Trophoblast cell (in vitro differentiated cells and primary cell): ENCODE measurements around the gene AGR2. TPM values are rescaled to one million over a fixed set of nuclear protein-coding genes. Genes with fewer than 3 reads are reported as not detected.
"Not testable (repeated sequence)": the region's sequence is repeated elsewhere in the genome, so short reads cannot be mapped to it uniquely, and the experiment has no call there.

ENCODE experiments used
- DNase-seq, 2 donors: peaks; one replicate each; pipeline ENCODE4 v3.0.0-alpha.2; 2016
- H2AFZ ChIP-seq: 2 replicates; pipeline ENCODE4 v1.6.1; 2013; ENCODE audit warnings: low read length, moderate library complexity, mild to moderate bottlenecking; ENCODE audit not compliant: insufficient read depth, poor library complexity
- H2AK5ac ChIP-seq: 2 replicates; pipeline ENCODE4 v1.6.1; 2013; ENCODE audit warnings: mild to moderate bottlenecking, low read length
- H2BK120ac ChIP-seq: 2 replicates; pipeline ENCODE4 v1.6.1; 2013; ENCODE audit warnings: low read length, mild to moderate bottlenecking, moderate library complexity; ENCODE audit not compliant: insufficient read depth, poor library complexity
- H2BK12ac ChIP-seq: 2 replicates; pipeline ENCODE4 v1.6.1; 2013; ENCODE audit warnings: mild to moderate bottlenecking, low read length, moderate library complexity
- H2BK5ac ChIP-seq: 2 replicates; pipeline ENCODE4 v1.6.1; 2013; ENCODE audit warnings: low read length, low read depth, moderate library complexity, mild to moderate bottlenecking; ENCODE audit not compliant: poor library complexity
- H3K14ac ChIP-seq: 2 replicates; pipeline ENCODE4 v1.6.1; 2013; ENCODE audit warnings: mild to moderate bottlenecking, low read length
- H3K18ac ChIP-seq: 2 replicates; pipeline ENCODE4 v1.6.1; 2013; ENCODE audit warnings: mild to moderate bottlenecking, low read length
- H3K23ac ChIP-seq: 2 replicates; pipeline ENCODE4 v1.6.1; 2013; ENCODE audit warnings: low read length
- H3K27ac ChIP-seq: 2 replicates; pipeline ENCODE4 v1.5.1; 2013; ENCODE audit warnings: low read depth, mild to moderate bottlenecking, inconsistent platforms, low read length, moderate library complexity
- H3K27me3 ChIP-seq: 2 replicates; pipeline ENCODE4 v1.6.1; 2013; ENCODE audit warnings: inconsistent platforms, mild to moderate bottlenecking, low read length, moderate library complexity; ENCODE audit not compliant: insufficient read depth
- H3K36me3 ChIP-seq, 2 experiments: 1 replicate in 1 of 2; 2 replicates in 1 of 2; pipeline ENCODE4 v1.6.1; 2013; ENCODE audit warnings: low read length in 2 of 2, mild to moderate bottlenecking in 2 of 2, moderate library complexity in 1 of 2; ENCODE audit not compliant: insufficient read depth in 2 of 2, control insufficient read depth in 1 of 2
- H3K4ac ChIP-seq: 2 replicates; pipeline ENCODE4 v1.6.1; 2013; ENCODE audit warnings: low read depth, mild to moderate bottlenecking, low read length, moderate library complexity
- H3K4me1 ChIP-seq, 2 experiments: 1 replicate in 1 of 2; 2 replicates in 1 of 2; pipeline ENCODE4 v1.6.1; 2013; ENCODE audit warnings: low read length in 2 of 2, mild to moderate bottlenecking in 2 of 2, moderate library complexity in 1 of 2; ENCODE audit not compliant: insufficient read depth in 2 of 2, control insufficient read depth in 1 of 2
- H3K4me2 ChIP-seq: 2 replicates; pipeline ENCODE4 v1.6.1; 2013; ENCODE audit warnings: inconsistent platforms, mild to moderate bottlenecking, low read length, moderate library complexity
- H3K4me3 ChIP-seq: 2 replicates; pipeline ENCODE4 v1.5.1; 2013; ENCODE audit warnings: mild to moderate bottlenecking, low read depth, low read length, inconsistent platforms
- H3K79me1 ChIP-seq: one replicate; pipeline ENCODE4 v1.6.1; 2013; ENCODE audit warnings: low read length
- H3K79me2 ChIP-seq: 2 replicates; pipeline ENCODE4 v1.6.1; 2013; ENCODE audit warnings: low read length, mild to moderate bottlenecking; ENCODE audit not compliant: control insufficient read depth, insufficient read depth, poor library complexity
- H3K9ac ChIP-seq: 2 replicates; pipeline ENCODE4 v1.6.1; 2013; ENCODE audit warnings: mild to moderate bottlenecking, low read length
- H3K9me3 ChIP-seq: 2 replicates; pipeline ENCODE4 v1.6.1; 2013; ENCODE audit warnings: low read depth, mild to moderate bottlenecking, control low read depth, inconsistent platforms, low read length; ENCODE audit not compliant: insufficient read depth
- H4K12ac ChIP-seq: 2 replicates; pipeline ENCODE4 v1.6.1; 2013; ENCODE audit warnings: low read depth, mild to moderate bottlenecking, low read length, moderate library complexity
- H4K8ac ChIP-seq: 2 replicates; pipeline ENCODE4 v1.6.1; 2013; ENCODE audit warnings: low read depth, mild to moderate bottlenecking, low read length, moderate library complexity
- H4K91ac ChIP-seq: one replicate; pipeline ENCODE4 v1.6.1; 2013; ENCODE audit warnings: low read depth, mild to moderate bottlenecking, low read length, moderate library complexity
- WGBS: extraction: QIAGEN DNeasy Blood & Tissue Kit; methylation state at CpG from one replicate; pipeline ENCODE4 v1.1.7; 2013; ENCODE audit warnings: missing lambda C conversion rate; ENCODE audit not compliant: insufficient read length, insufficient coverage; ENCODE audit errors: extremely low coverage; 5-methylcytosine and 5-hydroxymethylcytosine counted together
- polyA plus RNA-seq: library from polyadenylated mRNA; stranded (reverse); fragments of 200-250 nt; gene quantifications from 2 replicates; pipeline ENCODE4 v1.2.3, GENCODE V29; 2013

Gene AGR2
- 0.31 and 0.68 TPM in 2 replicates for polyA plus RNA-seq

GRCh38 chr7:16804674-16805439, at the start of gene AGR2:
Gene AGR2 (minus strand): TSS chr7:16804999. CDS start chr7:16801796, 3,203 bp downstream.
- Histone ChIP-seq H3K4me1 (no peaks in the 10 kb centered on the region), H3K14ac (no peak within 1 kb of the TSS), H3K36me3 (no peaks in the 10 kb centered on the region), H3K9ac (no peak within 1 kb of the TSS), H3K27me3 (no peaks in the 10 kb centered on the region), H4K12ac (no peak within 1 kb of the TSS), H4K8ac (no peak within 1 kb of the TSS), H3K4ac (no peak within 1 kb of the TSS), H2BK12ac (no peak within 1 kb of the TSS), H3K79me1 (no peaks in the 10 kb centered on the region), H3K4me3 (no peak within 1 kb of the TSS), H3K27ac (no peak within 1 kb of the TSS), H3K9me3 (peaks cover 2% of the 10 kb centered on the region), H2BK120ac (no peak within 1 kb of the TSS), H3K4me2 (no peak within 1 kb of the TSS), H2AK5ac (peak within 1 kb of the TSS; percentile 23), H3K18ac (no peak within 1 kb of the TSS), H4K91ac (no peak within 1 kb of the TSS), H3K23ac (no peak within 1 kb of the TSS), H2AFZ (no peak within 1 kb of the TSS), H3K79me2 (no peaks in the 10 kb centered on the region), H2BK5ac (no peak within 1 kb of the TSS)
- DNase-seq = no peak
- WGBS = no CpG with 5 or more reads among the region's 13 CpGs

DNA sequence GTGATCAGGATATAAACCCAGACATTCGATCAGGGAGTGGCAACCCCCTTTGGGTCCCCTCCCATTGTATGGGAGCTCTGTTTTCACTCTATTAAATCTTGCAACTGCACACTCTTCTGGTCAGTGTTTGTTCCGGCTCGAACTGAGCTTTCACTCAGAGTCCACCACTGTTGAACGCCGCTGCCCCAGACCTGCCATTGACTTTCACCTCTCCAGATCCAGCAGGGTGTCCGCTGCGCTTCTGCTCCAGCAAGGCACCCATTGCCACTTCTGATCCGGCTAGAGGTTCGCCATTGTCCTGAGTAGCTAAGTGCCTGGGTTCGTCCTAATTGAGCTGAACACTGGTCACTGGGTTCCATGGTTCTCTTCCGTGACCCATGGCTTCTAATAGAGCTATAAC, 48.4 kb upstream of the AGR2 start:
- not testable (repeated sequence) for H2BK120ac ChIP-seq, H3K36me3 ChIP-seq, H2AFZ ChIP-seq, H2BK12ac ChIP-seq, H3K23ac ChIP-seq, H2BK5ac ChIP-seq, H3K27ac ChIP-seq, H3K18ac ChIP-seq, DNase-seq, H4K91ac ChIP-seq, H3K27me3 ChIP-seq, H3K4me3 ChIP-seq, H3K4me1 ChIP-seq, H4K8ac ChIP-seq, H3K4ac ChIP-seq, H3K9me3 ChIP-seq, H2AK5ac ChIP-seq, H4K12ac ChIP-seq, H3K14ac ChIP-seq, H3K4me2 ChIP-seq, H3K79me1 ChIP-seq, H3K9ac ChIP-seq, H3K79me2 ChIP-seq
- WGBS = no CpG with 5 or more reads among the region's 11 CpGs

GRCh38 chr7:16851829-16852228, 47.0 kb upstream of the AGR2 start:
- no peak overlapping the region for H3K23ac ChIP-seq
- no peak overlapping the region for H2BK12ac ChIP-seq
- no peak overlapping the region for H3K27ac ChIP-seq
- H4K8ac ChIP-seq = no peak overlapping the region
- H3K18ac ChIP-seq = no peak overlapping the region
- H3K9ac ChIP-seq = no peak overlapping the region
- H2BK5ac ChIP-seq = no peak overlapping the region
- H3K79me2 ChIP-seq = no peaks in the 10 kb centered on the region
- H4K91ac ChIP-seq = no peak overlapping the region
- no peak overlapping the region for H3K14ac ChIP-seq
- H3K9me3 ChIP-seq = no peaks in the 10 kb centered on the region
- H2AFZ ChIP-seq = no peak overlapping the region
- H3K4me2 ChIP-seq = no peak overlapping the region
- H2AK5ac ChIP-seq = no peak overlapping the region
- H3K36me3 ChIP-seq = no peaks in the 10 kb centered on the region
- no CpG with 5 or more reads among the region's 2 CpGs for WGBS
- peaks cover 4 to 7% of the 10 kb centered on the region in 2 experiments for H3K4me1 ChIP-seq
- DNase-seq = no peak
- H3K4ac ChIP-seq = no peak overlapping the region
- H3K4me3 ChIP-seq = no peak overlapping the region
- no peak overlapping the region for H4K12ac ChIP-seq
- no peaks in the 10 kb centered on the region for H3K27me3 ChIP-seq
- H3K79me1 ChIP-seq = no peaks in the 10 kb centered on the region
- H2BK120ac ChIP-seq = no peak overlapping the region

GRCh38 chr7:16850614-16851466, 46.0 kb upstream of the AGR2 start:
- Histone ChIP-seq H4K91ac (no peak overlapping the region), H3K79me2 (no peaks in the 10 kb centered on the region)
- WGBS = no CpG with 5 or more reads among the region's 44 CpGs

More at GRCh38 chr7:16850614-16851466, 46.0 kb upstream of the AGR2 start:
- Histone ChIP-seq H2AFZ (no peak overlapping the region), H3K18ac (no peak overlapping the region), H4K12ac (no peak overlapping the region), H4K8ac (no peak overlapping the region), H3K4me1 (peaks cover 4 to 7% of the 10 kb centered on the region in 2 experiments), H3K36me3 (no peaks in the 10 kb centered on the region), H2BK5ac (no peak overlapping the region), H3K4me2 (no peak overlapping the region), H3K4me3 (no peak overlapping the region), H3K9ac (no peak overlapping the region), H2BK12ac (no peak overlapping the region), H3K4ac (no peak overlapping the region), H3K27ac (no peak overlapping the region), H3K14ac (no peak overlapping the region), H2BK120ac (no peak overlapping the region), H3K79me1 (no peaks in the 10 kb centered on the region), H2AK5ac (no peak overlapping the region), H3K9me3 (no peaks in the 10 kb centered on the region), H3K27me3 (no peaks in the 10 kb centered on the region), H3K23ac (no peak overlapping the region)
- DNase-seq = no peak
